Measurements from ENCODE around the gene BCAN. TPM values are rescaled to one million over a fixed set of nuclear protein-coding genes. Genes with fewer than 3 reads are reported as not detected.

The BCAN gene
- total and polyA plus RNA-seq, 2 experiments from 2014 or later: 2.3 to 5.5 TPM

DNA sequence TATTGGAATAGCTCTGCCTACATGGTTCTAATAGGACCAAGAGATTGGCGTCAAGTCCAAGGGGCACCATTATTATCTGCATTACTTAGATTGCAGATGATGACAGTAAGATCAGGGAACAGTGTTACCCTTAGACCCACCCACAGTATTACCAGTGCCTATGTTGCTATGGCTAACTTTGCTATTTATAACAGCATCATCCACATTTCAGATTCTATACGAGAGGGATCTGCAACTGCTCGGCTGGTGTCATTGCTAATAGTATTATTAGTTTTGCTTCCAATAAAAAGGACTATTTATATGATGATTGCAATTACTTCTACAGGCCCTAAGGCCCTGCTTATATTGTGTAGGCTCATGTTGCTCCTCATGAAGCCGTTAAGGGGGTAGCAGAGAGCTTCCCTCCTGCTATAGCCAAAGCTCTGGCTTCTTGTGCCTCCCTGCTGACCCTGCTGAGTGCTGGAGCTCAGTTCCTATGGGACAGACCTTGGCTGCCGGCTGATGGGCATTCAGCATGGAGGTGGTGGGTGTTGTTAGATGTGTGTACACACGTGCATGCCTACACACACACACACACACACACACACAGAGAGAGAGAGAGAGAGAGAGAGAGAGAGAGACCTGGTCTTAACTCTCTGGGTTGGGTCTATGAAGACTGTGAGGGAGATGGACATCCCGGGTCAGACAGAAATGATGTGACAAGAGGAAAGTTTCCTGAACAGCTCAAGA is 1.3 kb downstream of the BCAN start:
- Mint-ChIP-seq H3K27ac (no peak overlapping the region), H3K36me3 (ENCODE audit: low read depth) (no peaks in the 10 kb centered on the region; the same call in 2 of the 3 replicates), H3K9me3 (no peaks in the 10 kb centered on the region), H3K4me1 (peaks cover 37% of the 10 kb centered on the region), H3K27me3 (ENCODE audit: insufficient read depth, low read depth, poor library complexity) (peaks cover 68% of the 10 kb centered on the region), H3K4me3 (peak overlapping the region; percentile 72)
- no peaks in the 10 kb centered on the region for H3K79me2 ChIP-seq (replicated peaks; ENCODE audit: insufficient read depth)
- DNase-seq (ENCODE audit: low spot score): no peak
- H4K20me1 ChIP-seq (replicated peaks; ENCODE audit: insufficient read depth): peaks cover 3% of the 10 kb centered on the region; the same call in 1 of the 2 replicates
- ATAC-seq: peak; percentile 8; the same call in 2 of the 3 replicates
- H3F3A ChIP-seq (replicated peaks; ENCODE audit: low read depth): peaks cover 12% of the 10 kb centered on the region; the same call in 1 of the 2 replicates
- H2AFZ ChIP-seq: no peak overlapping the region
- H3K9me2 ChIP-seq (ENCODE audit: insufficient read depth): no peaks in the 10 kb centered on the region
- TF ChIP-seq, protein P1, sequence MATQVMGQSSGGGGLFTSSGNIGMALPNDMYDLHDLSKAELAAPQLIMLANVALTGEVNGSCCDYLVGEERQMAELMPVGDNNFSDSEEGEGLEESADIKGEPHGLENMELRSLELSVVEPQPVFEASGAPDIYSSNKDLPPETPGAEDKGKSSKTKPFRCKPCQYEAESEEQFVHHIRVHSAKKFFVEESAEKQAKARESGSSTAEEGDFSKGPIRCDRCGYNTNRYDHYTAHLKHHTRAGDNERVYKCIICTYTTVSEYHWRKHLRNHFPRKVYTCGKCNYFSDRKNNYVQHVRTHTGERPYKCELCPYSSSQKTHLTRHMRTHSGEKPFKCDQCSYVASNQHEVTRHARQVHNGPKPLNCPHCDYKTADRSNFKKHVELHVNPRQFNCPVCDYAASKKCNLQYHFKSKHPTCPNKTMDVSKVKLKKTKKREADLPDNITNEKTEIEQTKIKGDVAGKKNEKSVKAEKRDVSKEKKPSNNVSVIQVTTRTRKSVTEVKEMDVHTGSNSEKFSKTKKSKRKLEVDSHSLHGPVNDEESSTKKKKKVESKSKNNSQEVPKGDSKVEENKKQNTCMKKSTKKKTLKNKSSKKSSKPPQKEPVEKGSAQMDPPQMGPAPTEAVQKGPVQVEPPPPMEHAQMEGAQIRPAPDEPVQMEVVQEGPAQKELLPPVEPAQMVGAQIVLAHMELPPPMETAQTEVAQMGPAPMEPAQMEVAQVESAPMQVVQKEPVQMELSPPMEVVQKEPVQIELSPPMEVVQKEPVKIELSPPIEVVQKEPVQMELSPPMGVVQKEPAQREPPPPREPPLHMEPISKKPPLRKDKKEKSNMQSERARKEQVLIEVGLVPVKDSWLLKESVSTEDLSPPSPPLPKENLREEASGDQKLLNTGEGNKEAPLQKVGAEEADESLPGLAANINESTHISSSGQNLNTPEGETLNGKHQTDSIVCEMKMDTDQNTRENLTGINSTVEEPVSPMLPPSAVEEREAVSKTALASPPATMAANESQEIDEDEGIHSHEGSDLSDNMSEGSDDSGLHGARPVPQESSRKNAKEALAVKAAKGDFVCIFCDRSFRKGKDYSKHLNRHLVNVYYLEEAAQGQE (IDR thresholded peaks at IDR 0.05; ENCODE audit: unreplicated experiment): no peak
- TF ChIP-seq CREB1 (CRISPR knock-in tag; IDR thresholded peaks at IDR 0.05; ENCODE audit: low read depth) (no peak), EZH2phosphoT487 (IDR thresholded peaks at IDR 0.05; ENCODE audit: unreplicated experiment) (no peak), ZNF331 (CRISPR knock-in tag; IDR thresholded peaks at IDR 0.05; ENCODE audit: low read depth) (no peak), NANOG (IDR thresholded peaks at IDR 0.05; ENCODE audit: borderline replicate concordance) (no peak), EZH2 (IDR thresholded peaks at IDR 0.05; ENCODE audit: low read depth, unreplicated experiment) (no peak), JUNB (IDR thresholded peaks at IDR 0.05; ENCODE audit: unreplicated experiment) (no peak), STAT1 (IDR thresholded peaks at IDR 0.05; ENCODE audit: unreplicated experiment) (no peak), POLR2AphosphoS5 (IDR thresholded peaks at IDR 0.05; ENCODE audit: low read depth) (no peak), CTCF (conservative IDR thresholded peaks at IDR 0.05; ENCODE audit: low read depth in 2 of 2) (no peak)
- H3K4me3 ChIP-seq: peak overlapping the region; percentile 74; the same call in 1 of the 2 replicates
- H3K36me3 ChIP-seq (ENCODE audit: insufficient read depth): no peaks in the 10 kb centered on the region
- H3K27me3 ChIP-seq (ENCODE audit: insufficient read depth): peaks cover 100% of the 10 kb centered on the region
- H3K4me2 ChIP-seq: peak overlapping the region; percentile 95
- no peak overlapping the region for H3K27ac ChIP-seq (ENCODE audit: low read depth)
- peaks cover 13% of the 10 kb centered on the region for H3K4me1 ChIP-seq (ENCODE audit: insufficient read depth)

Data from GM23338 (cell line).